Tracheal epithelial cell (primary cell): ENCODE data around the gene XIST. TPM values are rescaled to one million over a fixed set of nuclear protein-coding genes. Genes with fewer than 3 reads are reported as not detected.

Experiments used
- total RNA-seq: library from RNA; depleted of rRNA; stranded (reverse); fragments of >200 nt; gene quantifications from 2 replicates; pipeline ENCODE4 v1.2.1, GENCODE V29; 2014

Gene XIST
- under 0.01 and 0.21 TPM in 2 replicates for total RNA-seq

GRCh38 chrX:73852467-73852866, at the start of gene XIST:
TSS of gene XIST (minus strand) at chrX:73852714.

